ENCODE measurements around the gene PIP4P1.
"Not testable (repeated sequence)": the region's sequence is repeated elsewhere in the genome, so short reads cannot be mapped to it uniquely, and the experiment has no call there.

PIP4P1 gene

DNA sequence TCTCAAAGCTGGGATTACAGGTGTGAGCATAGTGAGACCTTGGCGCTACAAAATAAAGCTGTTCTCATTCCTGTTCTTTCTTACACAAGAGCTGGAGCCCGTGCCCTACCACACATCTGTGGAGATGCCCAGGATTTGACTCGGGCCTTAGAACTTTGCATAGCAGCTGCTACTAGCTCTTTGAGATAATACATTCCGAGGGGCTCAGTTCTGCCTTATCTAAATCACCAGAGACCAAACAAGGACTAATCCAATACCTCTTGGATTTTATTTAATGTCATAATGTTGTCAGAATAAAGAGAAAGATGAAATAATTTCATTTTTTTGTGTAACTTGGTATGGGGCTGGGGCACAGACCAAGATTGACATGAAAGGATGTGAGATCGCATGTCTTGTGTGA lies 15.5 kb upstream of the PIP4P1 start:
- DNase-seq (ENCODE audit: low read depth): no peak

DNA sequence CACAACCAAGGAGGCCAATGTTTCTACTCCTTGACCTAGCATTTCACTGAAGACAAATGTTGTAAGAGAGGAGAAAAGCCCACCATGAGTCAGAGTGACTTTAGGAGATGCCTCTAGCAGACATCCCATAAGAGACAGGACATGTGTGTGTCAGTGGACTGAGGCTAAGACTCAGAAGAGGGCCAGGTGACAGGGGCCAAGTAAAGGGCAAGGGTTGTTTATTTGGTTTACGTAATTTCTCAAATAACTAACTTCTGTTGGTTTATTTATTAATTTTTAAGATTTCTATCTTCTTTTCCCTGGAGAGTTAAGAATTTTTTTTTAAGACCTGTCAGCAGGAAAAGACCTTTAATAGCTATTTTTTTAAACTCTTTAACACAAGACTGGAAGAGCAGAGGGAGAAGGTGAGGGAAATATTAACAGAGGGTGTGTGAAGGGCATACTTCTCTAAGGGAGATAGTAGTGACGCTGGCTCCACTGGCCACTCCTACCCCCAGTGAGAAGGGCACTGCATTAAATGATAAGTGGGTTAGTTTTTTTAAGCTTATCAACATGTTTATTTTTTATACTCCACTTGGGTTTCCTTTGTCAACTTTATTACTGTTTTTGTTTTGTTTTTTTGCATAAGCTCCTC lies 11.4 kb upstream of the PIP4P1 start:
- no peak for DNase-seq (ENCODE audit: low read depth)

DNA sequence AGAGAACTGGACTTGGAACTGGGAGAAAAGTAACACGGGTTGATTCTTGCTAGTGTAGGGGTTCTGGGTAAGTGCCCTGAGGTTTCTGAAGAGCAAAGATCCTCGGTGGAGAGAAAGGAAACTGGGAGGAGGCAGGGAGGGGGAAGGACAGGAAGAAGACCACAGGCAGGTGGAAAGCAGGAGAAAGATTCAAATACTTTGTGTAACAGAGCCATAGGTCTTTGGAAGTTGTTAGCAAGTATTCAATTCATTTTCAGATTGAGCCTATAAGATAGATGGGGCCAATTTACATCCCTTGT lies 9.3 kb upstream of the PIP4P1 start:
- DNase-seq (ENCODE audit: low read depth): no peak

DNA sequence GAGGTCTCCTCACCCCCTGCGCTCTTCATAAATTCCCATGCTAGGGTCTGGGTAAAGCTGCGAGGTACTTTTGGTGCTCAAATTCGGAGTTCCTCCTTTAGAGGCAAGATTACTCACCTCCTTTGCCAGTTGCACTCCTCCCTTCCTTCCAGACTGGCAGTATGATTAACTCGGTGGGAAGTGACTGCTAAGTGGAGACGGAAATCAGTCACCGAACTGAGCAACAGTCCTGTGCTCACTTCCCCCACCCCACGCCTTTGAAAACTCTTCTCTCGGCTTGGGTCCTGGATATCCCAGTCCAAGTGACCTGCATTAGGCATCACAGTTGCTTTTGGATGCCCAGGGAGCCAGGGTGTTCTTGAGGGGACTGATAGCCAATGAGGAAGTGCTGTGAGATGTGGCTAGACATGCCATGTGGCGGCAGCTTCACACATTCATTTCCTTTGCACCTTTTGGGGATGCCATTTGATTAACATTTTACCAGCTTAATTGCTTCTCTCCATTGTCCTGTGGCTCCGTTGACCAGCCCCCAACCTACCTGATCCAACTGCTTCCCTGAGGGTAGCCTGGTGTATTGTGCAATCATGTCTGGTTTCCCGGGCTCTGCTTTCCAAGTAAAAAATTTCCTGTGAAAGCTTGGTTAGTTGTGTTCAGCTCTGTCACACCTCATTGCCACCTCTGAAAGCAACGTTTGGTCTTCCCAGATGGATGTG lies 8.8 kb upstream of the PIP4P1 start:
- peak; percentile 11 for DNase-seq (ENCODE audit: low read depth)

DNA sequence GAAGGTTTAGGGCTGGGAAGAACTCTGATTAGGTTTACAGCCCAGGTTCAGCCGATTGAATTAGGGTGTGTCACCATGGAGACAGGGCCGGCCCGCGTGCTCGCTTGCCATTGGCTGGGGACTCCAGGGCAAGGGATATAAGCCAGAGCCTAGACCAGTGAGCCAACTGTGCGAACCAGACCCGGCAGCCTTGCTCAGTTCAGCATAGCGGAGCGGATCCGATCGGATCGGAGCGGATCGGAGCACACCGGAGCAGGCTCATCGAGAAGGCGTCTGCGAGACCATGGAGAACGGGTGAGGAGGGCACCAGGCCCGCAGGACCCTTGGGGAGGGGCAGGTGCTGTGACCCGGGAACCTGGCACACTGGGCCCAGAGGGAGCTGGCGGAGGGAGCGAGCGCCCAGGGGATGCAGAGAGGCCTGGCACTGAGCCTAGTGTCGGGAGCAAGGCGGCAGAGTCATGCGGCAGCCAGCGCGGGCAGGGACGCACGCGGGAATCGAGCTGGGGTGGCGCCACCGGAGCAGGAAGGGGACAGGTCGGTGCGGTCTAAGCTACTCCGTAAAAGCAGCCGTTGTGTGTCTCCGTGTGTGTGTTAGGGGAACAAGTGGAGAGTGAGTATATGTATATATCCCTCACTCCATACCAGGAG lies 8.1 kb upstream of the PIP4P1 start, which contains the start of gene PNP:
PNP (plus strand) TSS at position 165 of the 648 bp plus-strand sequence; CDS start at position 284, 119 bp downstream.
- DNase-seq (ENCODE audit: low read depth): peak; percentile 73

DNA sequence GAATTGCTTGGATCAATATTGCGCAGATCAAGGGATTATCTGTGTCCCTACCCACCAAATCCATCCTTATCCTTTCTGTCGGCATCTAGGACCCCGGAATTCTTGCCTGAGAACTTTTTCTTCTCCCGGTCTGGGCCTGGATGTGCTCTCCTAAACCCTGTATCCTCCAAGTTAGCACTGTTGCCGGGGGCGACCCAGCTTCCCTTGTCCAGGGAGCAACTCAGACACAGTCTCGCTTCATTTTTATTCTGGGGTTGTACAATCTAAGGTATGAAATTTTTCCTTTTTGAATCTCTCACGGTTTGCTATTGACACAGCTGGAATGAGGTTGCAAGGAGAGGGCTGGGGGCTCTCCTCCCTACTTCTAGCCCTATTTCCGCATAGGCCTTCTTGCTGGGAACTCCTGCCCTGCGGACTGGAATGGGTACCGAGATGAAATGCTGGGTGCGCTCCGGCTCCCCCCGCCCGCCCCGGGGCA lies 7.6 kb upstream of the PIP4P1 start:
- DNase-seq (ENCODE audit: low read depth): no peak

DNA sequence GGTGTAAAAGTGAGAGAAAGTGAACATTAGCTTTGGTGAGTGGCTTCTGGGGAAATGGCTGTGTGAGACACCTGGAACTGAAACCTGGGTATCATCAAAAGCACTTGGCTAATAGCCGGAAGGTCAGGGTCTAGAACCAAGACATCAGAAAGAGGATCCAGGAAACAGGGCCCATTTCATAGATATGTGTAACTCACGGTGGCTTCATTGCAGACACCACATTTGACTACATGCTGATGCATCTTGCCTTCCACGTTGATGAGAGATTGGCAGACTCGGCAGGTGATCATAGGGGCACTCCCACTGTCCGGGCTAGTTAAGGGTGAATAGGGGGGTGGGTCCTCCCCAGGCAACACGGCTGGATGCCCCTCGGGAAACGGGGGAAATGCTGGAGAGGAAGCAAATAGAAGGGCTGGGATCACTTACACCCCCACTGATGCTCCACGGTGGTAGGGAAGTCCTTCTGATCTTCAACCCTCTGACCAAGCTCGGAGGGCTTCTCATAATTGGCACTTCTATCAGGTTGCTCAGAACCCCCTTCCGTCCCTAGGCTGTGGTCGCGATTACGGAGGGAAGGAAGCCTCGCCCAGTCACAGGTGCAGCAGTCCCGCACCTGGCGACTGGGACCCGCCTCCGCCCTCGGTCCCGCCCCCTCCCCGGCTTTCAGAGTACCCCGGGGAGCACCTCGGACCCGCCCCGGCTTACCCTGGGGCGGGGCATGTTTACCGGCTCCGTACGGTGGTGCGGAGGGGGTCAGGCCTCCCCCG lies 593 bp downstream of the PIP4P1 start:
- no peak for DNase-seq (ENCODE audit: low read depth)

DNA sequence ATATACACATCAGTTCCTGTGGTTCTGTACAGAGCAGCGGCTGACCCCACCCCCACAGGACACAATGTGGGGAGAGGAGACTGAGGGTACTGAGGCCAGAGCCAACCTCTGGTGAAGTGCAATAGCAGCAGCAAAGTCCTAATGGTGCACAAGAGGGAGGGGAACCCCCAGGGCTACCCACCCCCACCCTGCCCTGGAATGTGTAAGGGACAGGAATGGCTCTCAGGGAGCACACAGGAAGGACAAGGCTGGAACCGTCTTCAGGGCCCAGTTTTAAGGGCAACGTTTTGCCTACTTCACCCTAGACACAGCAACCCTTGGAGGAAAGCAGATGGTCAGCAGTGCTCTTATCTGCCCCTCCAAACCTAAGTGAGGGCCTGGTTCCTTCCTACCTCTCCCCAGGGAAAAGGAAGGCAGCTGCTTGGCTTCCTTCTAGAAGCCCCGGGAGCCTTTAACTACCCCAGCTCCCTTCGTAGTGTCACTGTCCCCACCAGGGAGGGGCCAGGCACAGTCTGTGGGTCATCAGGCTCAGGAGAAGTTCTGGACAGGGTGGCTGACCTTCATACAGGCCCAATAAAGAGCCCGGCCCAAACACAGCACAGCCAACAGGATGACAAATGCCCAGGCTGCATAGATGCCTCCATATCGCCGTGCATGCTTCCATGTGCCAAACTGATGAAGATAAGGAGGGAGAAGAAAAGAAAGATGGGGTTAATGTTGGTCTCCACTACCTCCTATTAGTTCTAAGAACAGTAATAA lies 3.0 kb downstream of the PIP4P1 start:
- no peak for DNase-seq (ENCODE audit: low read depth)

DNA sequence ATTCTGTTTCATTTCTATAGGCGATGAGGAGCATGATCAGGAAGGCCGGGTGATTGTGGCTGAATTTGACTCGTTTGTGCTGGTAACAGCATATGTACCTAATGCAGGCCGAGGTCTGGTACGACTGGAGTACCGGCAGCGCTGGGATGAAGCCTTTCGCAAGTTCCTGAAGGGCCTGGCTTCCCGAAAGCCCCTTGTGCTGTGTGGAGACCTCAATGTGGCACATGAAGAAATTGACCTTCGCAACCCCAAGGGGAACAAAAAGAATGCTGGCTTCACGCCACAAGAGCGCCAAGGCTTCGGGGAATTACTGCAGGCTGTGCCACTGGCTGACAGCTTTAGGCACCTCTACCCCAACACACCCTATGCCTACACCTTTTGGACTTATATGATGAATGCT lies 4.3 kb downstream of the PIP4P1 start:
- DNase-seq (ENCODE audit: low read depth): no peak

DNA sequence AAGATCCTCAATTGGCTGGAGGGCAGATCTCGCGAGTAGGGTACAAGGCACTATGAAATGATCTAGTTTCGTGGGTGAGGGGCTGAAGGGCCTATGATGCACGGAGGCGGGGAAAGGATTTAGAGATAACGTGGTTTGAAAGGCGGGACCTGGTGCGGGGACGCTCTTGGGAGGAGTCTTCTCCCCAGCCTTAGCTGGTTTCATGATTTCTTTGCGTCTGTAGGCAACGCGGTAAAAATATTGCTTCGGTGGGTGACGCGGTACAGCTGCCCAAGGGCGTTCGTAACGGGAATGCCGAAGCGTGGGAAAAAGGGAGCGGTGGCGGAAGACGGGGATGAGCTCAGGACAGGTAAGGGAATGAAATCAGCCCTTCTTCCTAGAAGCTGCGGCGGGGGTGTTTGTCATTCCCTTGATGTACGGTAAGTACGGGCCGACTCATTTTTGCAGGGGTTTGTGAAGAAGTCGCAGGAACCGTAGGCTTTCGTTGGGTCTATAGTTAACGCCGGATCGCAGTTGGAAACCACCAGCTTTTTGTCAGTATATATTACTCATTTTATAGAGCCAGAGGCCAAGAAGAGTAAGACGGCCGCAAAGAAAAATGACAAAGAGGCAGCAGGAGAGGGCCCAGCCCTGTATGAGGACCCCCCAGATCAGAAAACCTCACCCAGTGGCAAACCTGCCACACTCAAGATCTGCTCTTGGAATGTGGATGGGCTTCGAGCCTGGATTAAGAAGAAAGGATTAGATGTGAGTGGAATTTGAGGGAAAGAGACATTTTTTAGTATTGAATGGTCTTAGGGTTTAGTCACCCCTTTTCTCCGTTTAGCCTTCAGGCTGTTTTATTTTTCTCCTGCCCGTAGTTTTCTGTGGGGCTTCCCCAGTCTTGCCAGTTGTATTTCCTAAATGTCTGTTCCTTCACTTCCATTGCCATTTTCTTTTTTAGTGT lies 5.6 kb downstream of the PIP4P1 start:
- DNase-seq (ENCODE audit: low read depth): no peak

DNA sequence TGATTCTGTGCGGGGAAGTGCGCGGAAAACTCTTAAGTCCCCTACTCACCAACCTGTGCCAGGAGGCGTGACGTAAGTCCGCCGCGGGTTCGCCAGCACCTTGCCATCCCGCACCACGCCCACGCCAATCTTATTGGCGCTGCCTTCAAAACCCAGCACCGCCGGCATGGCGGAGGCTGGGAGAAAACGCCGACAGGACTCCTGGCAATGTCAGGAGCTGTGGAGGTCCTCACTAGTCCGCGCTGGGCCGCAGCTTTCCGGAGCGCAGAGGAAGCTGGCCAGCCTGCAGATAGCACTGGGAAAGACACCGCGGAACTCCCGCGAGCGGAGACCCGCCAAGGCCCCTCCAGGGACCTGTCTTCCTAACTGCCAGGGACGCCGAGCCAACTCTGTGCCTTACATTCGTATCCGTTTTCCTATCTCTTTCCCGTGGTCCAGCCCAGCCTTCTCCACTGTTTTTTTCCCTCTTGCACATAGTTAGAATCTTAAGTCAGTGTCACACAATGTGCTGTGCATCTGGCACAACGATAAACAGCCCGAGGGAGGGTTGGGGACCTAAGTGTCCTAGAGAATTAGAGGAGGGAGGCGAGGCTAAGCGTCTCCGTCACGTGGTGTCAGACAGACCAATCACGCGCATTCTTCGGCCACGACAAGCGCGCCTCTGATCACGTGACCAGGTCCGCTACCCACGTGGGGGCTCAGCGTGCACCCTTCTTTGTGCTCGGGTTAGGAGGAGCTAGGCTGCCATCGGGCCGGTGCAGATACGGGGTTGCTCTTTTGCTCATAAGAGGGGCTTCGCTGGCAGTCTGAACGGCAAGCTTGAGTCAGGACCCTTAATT lies 6.5 kb downstream of the PIP4P1 start, which contains the start of the genes APEX1 and OSGEP:
APEX1 (plus strand) TSS at position 711 of the 839 bp plus-strand sequence. CDS start 420 bp downstream, outside the sequence.
OSGEP (minus strand) TSS at position 297 of the 839 bp plus-strand sequence; CDS start at position 168, 129 bp downstream.
- DNase-seq (ENCODE audit: low read depth): peak; percentile 83

DNA sequence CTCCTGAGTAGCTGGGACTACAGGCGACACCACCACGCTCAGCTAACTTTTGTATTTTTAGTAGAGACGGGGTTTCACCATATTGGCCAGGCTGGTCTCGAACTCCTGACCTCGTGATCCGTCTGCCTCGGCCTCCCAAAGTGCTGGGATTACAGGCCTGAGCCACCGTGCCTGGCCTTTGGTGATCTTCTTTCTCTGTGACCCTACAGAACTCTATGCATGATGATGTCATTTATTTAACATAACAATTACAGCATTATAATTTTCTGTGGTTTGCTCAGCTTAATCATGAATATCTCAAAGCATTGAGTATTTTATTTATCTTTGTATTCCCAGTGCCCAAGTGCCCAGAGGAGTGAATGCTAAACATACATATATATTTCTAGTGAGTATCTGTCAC lies 8.4 kb downstream of the PIP4P1 start:
- not testable (repeated sequence) for DNase-seq (ENCODE audit: low read depth)

DNA sequence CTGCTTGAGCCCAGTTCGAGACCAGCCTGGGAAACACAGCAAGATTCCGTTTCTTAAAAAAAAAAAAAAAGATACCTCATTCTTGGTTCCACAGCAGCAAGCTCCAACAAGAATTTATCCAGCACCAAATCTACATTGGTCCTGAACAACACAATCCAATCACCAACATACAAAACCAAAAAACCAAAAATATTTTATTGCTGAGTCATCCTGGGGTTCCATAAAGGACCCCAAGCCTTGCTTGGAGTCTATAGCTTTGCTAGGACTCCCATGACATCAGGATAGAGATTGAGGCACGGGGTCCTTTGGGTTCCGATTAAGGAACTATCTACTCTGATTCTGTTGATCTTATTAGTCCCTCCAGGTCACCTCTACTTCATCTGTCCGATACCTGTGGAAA lies 14.3 kb downstream of the PIP4P1 start:
- DNase-seq (ENCODE audit: low read depth): no peak

DNA sequence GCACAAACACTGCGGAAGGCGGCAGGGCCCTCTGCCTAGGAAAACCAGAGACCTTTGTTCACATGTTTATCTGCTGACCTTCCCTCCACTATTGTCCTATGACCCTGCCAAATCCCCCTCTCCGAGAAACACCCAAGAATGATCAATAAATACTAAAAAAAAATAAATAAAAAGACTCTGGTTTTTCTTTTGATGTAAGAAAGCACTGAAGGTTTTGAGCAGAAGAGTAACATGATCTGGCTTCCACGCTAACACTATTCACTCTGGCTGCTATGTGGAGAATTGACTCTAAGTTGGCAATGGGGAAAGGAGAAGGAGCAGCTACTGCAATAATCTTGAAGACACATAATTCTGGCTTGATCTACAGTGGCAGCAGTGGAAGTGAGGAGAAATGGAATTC lies 17.6 kb downstream of the PIP4P1 start:
- DNase-seq (ENCODE audit: low read depth): not testable (repeated sequence)

DNA sequence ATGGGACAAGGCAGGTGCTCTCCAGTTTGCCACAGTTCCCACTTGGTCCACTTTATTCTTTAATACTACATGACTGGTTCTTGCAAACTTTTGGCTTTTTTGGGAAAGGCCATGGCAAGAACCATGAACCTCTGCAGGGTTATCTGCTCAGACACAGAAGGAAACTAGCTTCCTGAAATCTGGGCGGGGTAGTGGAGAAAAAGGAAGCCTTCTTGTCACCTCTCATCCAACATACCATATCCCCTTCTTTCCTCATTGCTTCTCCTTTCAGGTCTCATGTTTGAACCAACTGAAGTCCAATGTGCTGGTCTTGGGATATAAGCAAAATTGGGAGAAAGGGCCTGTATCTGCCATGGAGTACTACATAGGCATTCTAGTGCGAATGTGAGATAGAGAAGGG lies 19.8 kb downstream of the PIP4P1 start:
- DNase-seq (ENCODE audit: low read depth): no peak

DNA sequence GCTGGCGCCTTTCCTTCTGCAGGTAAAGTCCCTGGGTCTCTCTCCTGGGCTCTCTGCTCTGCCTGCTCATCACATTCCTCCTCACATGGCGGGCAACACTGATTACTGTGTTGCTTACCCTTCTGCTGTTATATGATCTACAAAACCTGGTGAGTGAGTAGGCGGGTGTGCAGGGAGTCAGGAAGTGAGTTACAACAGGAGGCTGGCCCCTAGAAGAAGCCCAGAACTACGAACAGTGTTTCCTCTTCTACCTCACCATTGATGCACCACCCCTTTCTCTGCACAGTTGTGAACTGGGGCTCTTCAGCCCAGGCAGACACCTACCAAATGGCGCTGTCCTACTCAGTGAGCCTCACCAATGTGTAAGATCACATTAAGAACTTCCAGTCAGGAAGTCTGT lies 20.4 kb downstream of the PIP4P1 start:
- DNase-seq (ENCODE audit: low read depth): no peak

DNA sequence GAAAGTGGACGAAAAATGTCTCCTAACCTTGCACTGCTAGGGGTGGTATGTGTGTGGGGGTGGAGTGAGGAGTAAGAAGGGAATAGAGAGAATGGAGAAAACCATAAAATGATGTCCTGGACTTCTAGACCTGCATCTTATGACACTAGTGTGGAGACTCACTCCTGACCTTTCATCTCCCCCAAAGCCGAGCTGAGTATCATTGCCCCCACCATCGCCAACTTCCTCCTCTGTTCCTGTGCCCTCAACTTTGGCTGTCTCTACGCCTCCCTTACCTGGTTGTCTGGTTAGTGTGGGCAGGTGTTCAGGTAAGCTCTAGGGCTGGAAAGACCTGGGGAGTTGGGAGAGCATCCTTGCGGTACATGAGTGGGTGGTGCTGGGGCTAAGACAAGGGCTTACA lies 20.8 kb downstream of the PIP4P1 start:
- no peak for DNase-seq (ENCODE audit: low read depth)

DNA sequence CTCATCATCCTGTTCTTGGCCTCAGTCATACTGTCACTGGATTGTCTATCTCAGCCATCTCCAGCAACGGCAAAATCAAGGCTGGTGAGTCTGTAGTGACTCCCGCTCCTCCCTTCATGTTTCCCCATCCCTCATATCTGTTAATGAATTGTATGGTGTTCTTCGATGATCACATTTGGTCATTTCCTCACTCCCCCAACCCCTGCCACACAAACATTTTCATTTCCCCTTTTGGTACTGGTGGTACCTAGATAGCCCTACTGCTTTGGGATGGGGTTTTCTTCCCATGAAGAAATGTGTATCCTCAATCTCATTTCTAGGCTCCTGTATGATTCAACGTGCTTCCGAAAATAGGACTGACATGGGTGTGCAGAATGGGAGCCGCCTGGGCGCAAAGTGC lies 22.6 kb downstream of the PIP4P1 start:
- no peak for DNase-seq (ENCODE audit: low read depth)

DNA sequence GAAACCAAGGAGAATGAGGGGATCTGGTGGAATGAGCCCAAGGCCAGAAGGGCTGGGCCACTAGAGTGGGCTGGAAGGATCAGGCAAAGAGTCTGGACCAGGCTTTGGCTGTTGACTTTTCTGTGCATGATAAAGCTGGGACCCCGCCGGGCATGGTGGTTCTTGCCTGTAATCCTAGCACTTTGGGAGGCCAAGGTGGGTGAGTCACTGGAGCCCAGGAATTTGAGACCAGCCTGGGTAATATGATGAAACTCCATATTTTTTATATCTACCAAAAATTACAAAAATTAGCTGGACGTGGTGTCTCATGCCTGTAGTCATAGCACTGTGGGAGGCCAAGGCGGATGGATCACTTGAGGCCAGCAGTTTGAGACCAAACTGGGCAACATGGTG lies 24.9 kb downstream of the PIP4P1 start:
- DNase-seq (ENCODE audit: low read depth): no peak
